GM23248 (cell line): Measurements from ENCODE around the gene SEC14L5. TPM values are rescaled to one million over a fixed set of nuclear protein-coding genes. Genes with fewer than 3 reads are reported as not detected.

Experiments
- DNase-seq: peaks from one replicate; pipeline ENCODE4 v3.0.0-alpha.2; 2015
- H2AFZ ChIP-seq: fragments of 200-600 bp; sonication (generic); 2 replicates; pipeline ENCODE4 v1.6.1; 2016; ENCODE audit warnings: antibody characterized with exemption
- H3F3A ChIP-seq: fragments of 200-600 bp; sonication (generic); 2 replicates; pipeline ENCODE4 v1.6.1; 2016; ENCODE audit warnings: mild to moderate bottlenecking, antibody characterized with exemption, mixed run types; ENCODE audit not compliant: insufficient read depth
- H3K27ac ChIP-seq: fragments of 200-600 bp; sonication (generic); 2 replicates; pipeline ENCODE4 v1.5.1; 2016; ENCODE audit warnings: mild to moderate bottlenecking
- H3K27me3 ChIP-seq: fragments of 200-600 bp; sonication (generic); replicated peaks from 2 replicates; pipeline ENCODE4 v1.6.1; 2016; ENCODE audit warnings: mild to moderate bottlenecking; ENCODE audit not compliant: insufficient read depth
- H3K36me3 ChIP-seq: fragments of 200-600 bp; sonication (generic); 2 replicates; pipeline ENCODE4 v1.6.1; 2016; ENCODE audit warnings: low read depth, mild to moderate bottlenecking
- H3K4me1 ChIP-seq: fragments of 200-600 bp; sonication (generic); 2 replicates; pipeline ENCODE4 v1.6.1; 2016; ENCODE audit warnings: mild to moderate bottlenecking; ENCODE audit not compliant: insufficient read depth
- H3K4me2 ChIP-seq: fragments of 200-600 bp; sonication (generic); one replicate; pipeline ENCODE4 v1.6.1; 2016; ENCODE audit warnings: mild to moderate bottlenecking; ENCODE audit not compliant: unreplicated experiment
- H3K4me3 ChIP-seq: fragments of 200-600 bp; sonication (generic); 2 replicates; pipeline ENCODE4 v1.5.1; 2016; ENCODE audit warnings: mild to moderate bottlenecking
- H3K79me2 ChIP-seq: fragments of 200-600 bp; sonication (generic); 2 replicates; pipeline ENCODE4 v1.6.1; 2016; ENCODE audit warnings: mild to moderate bottlenecking; ENCODE audit not compliant: insufficient read depth
- H3K9ac ChIP-seq: fragments of 200-600 bp; sonication (generic); 2 replicates; pipeline ENCODE4 v1.6.1; 2016; ENCODE audit warnings: mild to moderate bottlenecking
- H3K9me2 ChIP-seq: fragments of 200-600 bp; sonication (generic); 2 replicates; pipeline ENCODE4 v1.6.1; 2016; ENCODE audit warnings: mixed run types, mild to moderate bottlenecking, moderate library complexity; ENCODE audit not compliant: insufficient read depth
- H3K9me3 ChIP-seq: fragments of 200-600 bp; sonication (generic); one replicate; pipeline ENCODE4 v1.6.1; 2017; ENCODE audit warnings: low read depth
- H4K20me1 ChIP-seq: fragments of 200-600 bp; sonication (generic); 2 replicates; pipeline ENCODE4 v1.6.0; 2016; ENCODE audit not compliant: insufficient read depth
- EZH2 ChIP-seq: fragments of 200-600 bp; sonication (generic); IDR thresholded peaks from 2 replicates; pipeline ENCODE4 v1.6.1; 2018; ENCODE audit warnings: antibody characterized with exemption, mild to moderate bottlenecking; ENCODE audit not compliant: insufficient read depth, poor library complexity, severe bottlenecking
- EZH2phosphoT487 ChIP-seq: fragments of 200-600 bp; sonication (generic); IDR thresholded peaks from 2 replicates; pipeline ENCODE4 v1.6.1; 2018; ENCODE audit warnings: antibody characterized with exemption, moderate library complexity, mild to moderate bottlenecking, low read depth; ENCODE audit not compliant: insufficient read depth
- WGBS, 2 experiments: methylation state at CpG; one replicate each; pipeline ENCODE4 v1.1.6; 2015 to 2017; ENCODE audit warnings: low lambda C conversion rate in 2 of 2, low coverage in 1 of 2; ENCODE audit errors: missing lambda C conversion rate in 2 of 2; 5-methylcytosine and 5-hydroxymethylcytosine counted together
- in situ Hi-C: fragments of 300-500 bp; cut with MboI; formaldehyde crosslinking; loops from 2 replicates; pipeline ENCODE4 v1.15.0; 2020
- polyA plus RNA-seq: library from polyadenylated mRNA; unstranded; fragments of >200 nt; fragmentation: Nextera tagmentation; extraction: Ambion mirVana; gene quantifications from 2 replicates; pipeline ENCODE4 v1.2.1, GENCODE V29; 2016
- total RNA-seq: library from RNA; depleted of rRNA; stranded (reverse); fragments of >200 nt; shearing (Covaris generic); gene quantifications from 2 replicates; pipeline ENCODE4 v1.2.3, GENCODE V29; 2014

The SEC14L5 gene
- total and polyA plus RNA-seq, 2 experiments from 2014 or later, result not detected

DNA sequence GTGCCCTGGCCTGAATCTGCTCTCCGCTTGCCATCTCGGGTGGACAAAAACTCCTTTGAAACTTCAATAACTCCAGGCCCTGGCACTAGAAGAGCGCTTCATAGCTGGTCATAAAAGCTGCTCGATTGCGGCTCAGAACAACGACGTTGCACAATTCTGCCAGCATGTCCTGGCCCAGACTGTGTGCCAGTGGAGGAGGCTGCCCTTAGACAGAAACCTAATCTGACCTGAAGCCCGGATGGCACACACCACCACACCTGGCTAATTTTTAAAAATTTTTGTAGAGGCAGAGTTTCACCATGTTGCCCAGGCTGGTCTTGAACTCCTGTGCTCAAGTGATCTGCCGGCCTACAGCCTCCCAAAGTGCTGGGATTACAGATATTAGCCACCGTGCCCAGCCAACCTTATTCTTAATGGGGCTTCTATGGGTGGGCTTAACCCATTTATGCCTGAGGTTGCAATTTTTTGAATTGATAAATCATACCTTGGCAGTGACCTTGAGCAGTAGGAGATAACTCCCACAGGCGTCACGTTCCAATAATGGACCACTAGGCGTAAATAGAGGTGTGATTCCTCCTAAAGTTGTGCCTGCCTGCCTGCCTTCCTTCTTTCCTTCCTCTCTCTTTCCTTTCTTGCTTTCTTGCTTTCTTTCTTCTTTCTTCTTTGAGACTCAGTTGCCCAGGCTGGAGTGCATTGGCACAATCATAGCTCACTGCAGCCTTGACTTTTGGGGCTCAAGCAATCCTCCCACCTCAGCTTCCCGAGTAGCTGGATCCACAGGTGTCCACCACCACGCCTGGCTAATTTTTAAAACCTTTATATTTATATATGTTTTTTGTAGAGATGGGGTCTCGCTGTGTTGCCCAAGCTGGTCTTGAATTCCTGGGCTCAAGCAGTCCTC is 20.1 kb upstream of the SEC14L5 start:
- peak; percentile 53 for DNase-seq
- H2AFZ ChIP-seq, result no peak overlapping the region
- H3K9me2 ChIP-seq, result no peaks in the 10 kb centered on the region
- H3K27ac ChIP-seq, result no peak overlapping the region
- H3K36me3 ChIP-seq, result no peaks in the 10 kb centered on the region
- H3K79me2 ChIP-seq, result no peaks in the 10 kb centered on the region
- WGBS, 2 experiments, result 39 to 42% methylated on average over 16 of the region's 16 CpGs
- no peak overlapping the region for H3K4me3 ChIP-seq
- no peak for TF ChIP-seq EZH2
- no peak for TF ChIP-seq EZH2phosphoT487
- in situ Hi-C loops, result no loop called here
- no peak overlapping the region for H3K9ac ChIP-seq
- H3K9me3 ChIP-seq, result no peaks in the 10 kb centered on the region
- peaks cover 32% of the 10 kb centered on the region for H3K4me1 ChIP-seq
- H4K20me1 ChIP-seq, result no peaks in the 10 kb centered on the region
- peaks cover 10% of the 10 kb centered on the region for H3F3A ChIP-seq
- H3K4me2 ChIP-seq, result peak overlapping the region; percentile 47
- H3K27me3 ChIP-seq, result peaks cover 4% of the 10 kb centered on the region

DNA sequence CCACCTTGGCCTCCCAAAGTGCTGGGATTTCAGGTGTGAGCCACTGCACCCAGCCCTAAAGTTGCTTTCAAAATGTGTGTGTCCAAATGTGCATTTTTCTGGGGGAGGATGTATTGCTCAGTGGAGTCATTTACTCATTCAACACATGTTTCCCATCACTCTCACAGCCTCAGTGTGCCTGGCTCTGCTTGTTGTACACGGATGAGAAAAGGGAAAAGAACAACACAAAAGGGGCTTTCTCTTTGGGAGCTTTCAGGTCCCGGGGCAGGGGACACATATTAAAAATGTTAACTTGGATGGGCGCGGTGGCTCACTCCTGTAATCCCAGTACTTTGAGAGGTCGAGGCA is 19.5 kb upstream of the SEC14L5 start:
- Histone ChIP-seq H3K4me1 (peaks cover 36% of the 10 kb centered on the region), H2AFZ (no peak overlapping the region), H3K27me3 (peaks cover 4% of the 10 kb centered on the region), H3K27ac (no peak overlapping the region), H3K36me3 (no peaks in the 10 kb centered on the region), H3K9me2 (no peaks in the 10 kb centered on the region), H3K4me3 (no peak overlapping the region), H3K4me2 (peak overlapping the region; percentile 47), H3K79me2 (no peaks in the 10 kb centered on the region), H3K9ac (no peak overlapping the region), H3K9me3 (no peaks in the 10 kb centered on the region), H4K20me1 (no peaks in the 10 kb centered on the region), H3F3A (peaks cover 12% of the 10 kb centered on the region)
- 43 to 49% methylated on average over 5 of the region's 5 CpGs for WGBS, 2 experiments
- TF ChIP-seq EZH2 (no peak), EZH2phosphoT487 (no peak)
- in situ Hi-C loops, result no loop called here
- peak; percentile 77 for DNase-seq

DNA sequence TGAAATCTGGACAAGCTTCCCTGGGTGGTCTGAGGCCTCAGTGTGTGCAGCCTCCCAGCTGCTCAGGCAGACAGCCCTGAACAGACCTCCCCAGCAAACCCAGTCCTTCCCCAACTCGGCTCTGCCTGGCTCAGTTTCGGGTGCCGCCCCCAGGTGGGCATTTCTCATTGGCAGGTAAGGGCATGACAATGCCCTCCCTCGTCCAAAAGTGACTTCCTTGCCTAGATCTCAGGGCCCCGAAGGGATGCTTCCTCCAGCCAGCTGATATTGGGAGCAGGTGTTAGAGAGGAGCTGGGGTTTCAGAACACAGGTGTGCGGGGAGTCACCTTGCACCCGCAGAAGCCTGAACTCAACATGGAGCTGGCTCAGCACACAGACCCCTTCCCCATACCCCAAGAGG is 17.4 kb upstream of the SEC14L5 start:
- H3K36me3 ChIP-seq, result no peaks in the 10 kb centered on the region
- H4K20me1 ChIP-seq, result no peaks in the 10 kb centered on the region
- H3K9ac ChIP-seq, result no peak overlapping the region
- H3K27me3 ChIP-seq, result peaks cover 4% of the 10 kb centered on the region
- H3K9me3 ChIP-seq, result no peaks in the 10 kb centered on the region
- no peak for TF ChIP-seq EZH2phosphoT487
- no peak for TF ChIP-seq EZH2
- H3F3A ChIP-seq, result peaks cover 26% of the 10 kb centered on the region
- H3K4me1 ChIP-seq, result peaks cover 52% of the 10 kb centered on the region
- H3K9me2 ChIP-seq, result no peaks in the 10 kb centered on the region
- H3K27ac ChIP-seq, result no peak overlapping the region
- H3K4me3 ChIP-seq, result no peak overlapping the region
- no peak overlapping the region for H2AFZ ChIP-seq
- no peak overlapping the region for H3K4me2 ChIP-seq
- H3K79me2 ChIP-seq, result no peaks in the 10 kb centered on the region
- DNase-seq, result no peak
- 55 to 57% methylated on average over 7 of the region's 7 CpGs for WGBS, 2 experiments
- in situ Hi-C loops, result no loop called here

DNA sequence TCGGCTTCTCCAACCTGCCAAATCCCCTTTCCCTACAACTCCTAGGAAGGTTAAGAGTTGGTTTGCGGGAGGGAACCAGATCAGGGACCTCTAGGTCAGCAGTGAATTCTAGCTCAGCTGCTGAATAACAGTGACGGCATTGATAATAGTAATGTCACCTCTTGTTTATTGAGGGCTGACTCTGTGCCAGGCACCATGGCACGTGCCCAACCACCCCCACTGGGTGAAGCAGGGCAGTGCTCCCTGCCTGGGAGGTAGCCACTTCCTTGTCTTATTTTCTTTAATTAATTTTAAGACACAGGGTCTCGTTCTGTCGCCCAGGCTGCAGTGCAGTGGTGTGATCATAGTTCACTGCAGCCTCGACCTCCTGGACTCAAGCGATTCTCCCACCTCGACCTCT is 15.6 kb upstream of the SEC14L5 start:
- peak overlapping the region; percentile 76 for H3K4me2 ChIP-seq
- H3K4me3 ChIP-seq, result peak overlapping the region; percentile 46

More for the DNA sequence above, 15.6 kb upstream of the SEC14L5 start:
- Histone ChIP-seq H3K27ac (peak overlapping the region; percentile 87), H3K27me3 (no peaks in the 10 kb centered on the region), H3K9me2 (no peaks in the 10 kb centered on the region), H2AFZ (peak overlapping the region; percentile 60; the same call in 1 of the 2 replicates), H4K20me1 (no peaks in the 10 kb centered on the region), H3K9me3 (no peaks in the 10 kb centered on the region), H3K4me1 (peaks cover 44% of the 10 kb centered on the region), H3K36me3 (no peaks in the 10 kb centered on the region), H3K9ac (peak overlapping the region; percentile 71), H3K79me2 (no peaks in the 10 kb centered on the region), H3F3A (peaks cover 26% of the 10 kb centered on the region)
- no peak for TF ChIP-seq EZH2
- no peak for DNase-seq
- in situ Hi-C loops, result no loop called here
- WGBS, 2 experiments, result 48 to 51% methylated on average over 9 of the region's 9 CpGs
